ENCODE data around the gene PTPRN2. TPM values are rescaled to one million over a fixed set of nuclear protein-coding genes. Genes with fewer than 3 reads are reported as not detected.

The PTPRN2 gene
- total and polyA plus RNA-seq, 2 of the 8 experiments (the other 6 are each of a cell fraction or from before 2014, with no cell fraction given) = 2.6 to 4.5 TPM

- TF ChIP-seq KDM5A (IDR thresholded peaks at IDR 0.05; ENCODE audit: low read length) = no peak
- no peak for TF ChIP-seq TCF12 (IDR thresholded peaks at IDR 0.05; ENCODE audit: low read depth, low read length)
Observed at GRCh38 chr7:158422887-158423560, 164.6 kb downstream of the PTPRN2 start (continued).

Data from H1 (cell line).